ENCODE measurements around the gene NAV3. TPM values are rescaled to one million over a fixed set of nuclear protein-coding genes. Genes with fewer than 3 reads are reported as not detected.

NAV3 gene
- polyA plus RNA-seq, 10 donors: 11.8 to 24.3 (median 18.0) TPM

GRCh38 chr12:77974645-77975044 is 144.0 kb downstream of the NAV3 start:
- no peak for DNase-seq

GRCh38 chr12:77979597-77980250 is 149.0 kb downstream of the NAV3 start:
- DNase-seq: no peak

GRCh38 chr12:77980782-77981181 is 150.1 kb downstream of the NAV3 start:
- DNase-seq: peak in 1 of 3 donors; percentile 15

GRCh38 chr12:77983859-77984258 is 153.2 kb downstream of the NAV3 start:
- no peak for DNase-seq

GRCh38 chr12:77992760-77993159 is 162.1 kb downstream of the NAV3 start:
- no peak for DNase-seq

- DNase-seq: no peak
Observed at GRCh38 chr12:77993658-77994057, 163.0 kb downstream of the NAV3 start.

- peak in 1 of 3 donors; percentile 52 for DNase-seq
Observed at GRCh38 chr12:77995436-77996167, 164.9 kb downstream of the NAV3 start.

- DNase-seq: no peak
Observed at GRCh38 chr12:77996670-77997069, 166.0 kb downstream of the NAV3 start.

- DNase-seq: no peak
Observed at GRCh38 chr12:77998236-77998786, 167.6 kb downstream of the NAV3 start.

- DNase-seq: peak in 1 of 3 donors; percentile 10
Observed at GRCh38 chr12:77999074-77999715, 168.5 kb downstream of the NAV3 start.

GRCh38 chr12:78002878-78003277 is 172.2 kb downstream of the NAV3 start:
- DNase-seq: no peak

GRCh38 chr12:78004249-78005093 is 173.8 kb downstream of the NAV3 start:
- no peak for DNase-seq

GRCh38 chr12:78005094-78005492 is 174.4 kb downstream of the NAV3 start:
- no peak for DNase-seq

GRCh38 chr12:78007173-78007572 is 176.5 kb downstream of the NAV3 start:
- no peak for DNase-seq

- no peak for DNase-seq
Observed at GRCh38 chr12:78009031-78009430, 178.3 kb downstream of the NAV3 start.

GRCh38 chr12:78018171-78018910 is 187.6 kb downstream of the NAV3 start:
- peak in 1 of 3 donors; percentile 18 for DNase-seq

GRCh38 chr12:78018939-78019338 is 188.2 kb downstream of the NAV3 start:
- no peak for DNase-seq

- DNase-seq: no peak
Observed at GRCh38 chr12:78028426-78028825, 197.7 kb downstream of the NAV3 start.

- no peak for DNase-seq
Observed at GRCh38 chr12:78034025-78034424, 203.3 kb downstream of the NAV3 start.

GRCh38 chr12:78035901-78036606 is 205.4 kb downstream of the NAV3 start:
- DNase-seq: peak in 2 of 3 donors; percentile 3 to 32
